ENCODE measurements around the gene FOXP1. TPM values are rescaled to one million over a fixed set of nuclear protein-coding genes. Genes with fewer than 3 reads are reported as not detected.

FOXP1 gene
- total and polyA plus RNA-seq, 8 donors, result 13.4 to 74.1 (median 44.1) TPM

DNA sequence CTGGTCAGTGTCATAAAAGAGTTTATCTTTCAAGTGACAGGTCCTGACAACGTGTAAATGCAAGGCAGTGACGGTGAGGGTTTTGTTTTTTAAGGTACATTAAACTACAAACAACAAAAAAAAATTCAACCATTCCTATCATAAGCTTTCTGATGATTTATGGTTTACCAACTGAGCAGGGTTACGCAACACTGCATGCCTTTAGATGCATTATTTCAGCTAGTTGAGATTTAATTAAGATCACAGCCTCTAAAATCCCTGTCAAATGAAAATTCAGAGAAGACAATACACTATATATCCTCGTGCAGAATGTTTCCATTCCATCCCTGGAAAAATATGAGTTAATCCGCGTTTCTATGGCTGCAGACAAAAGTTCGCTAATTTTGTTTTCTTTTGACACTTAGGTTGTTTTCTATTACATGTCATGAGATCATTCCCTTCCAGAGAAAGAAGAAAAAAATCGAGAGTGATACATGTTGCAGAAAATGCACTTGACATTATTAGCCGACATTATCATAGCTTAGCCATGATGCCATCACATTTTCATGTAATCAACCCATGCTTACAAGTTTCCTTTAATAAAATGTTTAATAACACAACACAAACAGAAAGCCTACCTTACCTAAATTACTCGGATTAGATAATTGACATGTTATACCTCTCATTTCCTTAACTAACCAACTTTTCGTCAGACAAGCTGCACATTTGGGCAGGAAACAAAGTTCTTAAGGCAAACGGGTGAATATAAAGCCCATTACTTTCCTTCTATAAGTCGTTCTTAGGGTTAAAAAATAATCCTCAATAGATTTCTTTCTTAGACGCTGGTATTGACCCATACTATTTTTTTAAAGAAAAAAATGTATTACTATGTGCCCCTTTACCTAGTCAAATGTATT lies 521.2 kb downstream of the FOXP1 start:
- no peak for DNase-seq
- ATAC-seq, result no peak
- 11 to 15% methylated on average over 14 of the region's 14 CpGs for WGBS, 2 donors
- Histone ChIP-seq H3K4me3 (peak overlapping the region in 2 of 4 donors; percentile 56 to 58), H3K9me3 (no peaks in the 10 kb centered on the region), H3K4me1 (peaks cover 37 to 78% (median 63%) of the 10 kb centered on the region in 3 donors), H3K27ac (peak overlapping the region in 3 of 4 donors; percentile 19 to 95 (median 95)), H3K27me3 (no peaks in the 10 kb centered on the region), H3K36me3 (no peaks in the 10 kb centered on the region)
- peak; percentile 88 for FAIRE-seq
- TF ChIP-seq, protein P1, sequence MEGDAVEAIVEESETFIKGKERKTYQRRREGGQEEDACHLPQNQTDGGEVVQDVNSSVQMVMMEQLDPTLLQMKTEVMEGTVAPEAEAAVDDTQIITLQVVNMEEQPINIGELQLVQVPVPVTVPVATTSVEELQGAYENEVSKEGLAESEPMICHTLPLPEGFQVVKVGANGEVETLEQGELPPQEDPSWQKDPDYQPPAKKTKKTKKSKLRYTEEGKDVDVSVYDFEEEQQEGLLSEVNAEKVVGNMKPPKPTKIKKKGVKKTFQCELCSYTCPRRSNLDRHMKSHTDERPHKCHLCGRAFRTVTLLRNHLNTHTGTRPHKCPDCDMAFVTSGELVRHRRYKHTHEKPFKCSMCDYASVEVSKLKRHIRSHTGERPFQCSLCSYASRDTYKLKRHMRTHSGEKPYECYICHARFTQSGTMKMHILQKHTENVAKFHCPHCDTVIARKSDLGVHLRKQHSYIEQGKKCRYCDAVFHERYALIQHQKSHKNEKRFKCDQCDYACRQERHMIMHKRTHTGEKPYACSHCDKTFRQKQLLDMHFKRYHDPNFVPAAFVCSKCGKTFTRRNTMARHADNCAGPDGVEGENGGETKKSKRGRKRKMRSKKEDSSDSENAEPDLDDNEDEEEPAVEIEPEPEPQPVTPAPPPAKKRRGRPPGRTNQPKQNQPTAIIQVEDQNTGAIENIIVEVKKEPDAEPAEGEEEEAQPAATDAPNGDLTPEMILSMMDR (IDR thresholded peaks at IDR 0.05), result no peak
- intact Hi-C loops (cut with DNase I), result loop anchor here in 1 of 3 donors (10.0 kb wide), 1 partner anchor 57 kb away; no protein-coding TSS in a partner anchor

DNA sequence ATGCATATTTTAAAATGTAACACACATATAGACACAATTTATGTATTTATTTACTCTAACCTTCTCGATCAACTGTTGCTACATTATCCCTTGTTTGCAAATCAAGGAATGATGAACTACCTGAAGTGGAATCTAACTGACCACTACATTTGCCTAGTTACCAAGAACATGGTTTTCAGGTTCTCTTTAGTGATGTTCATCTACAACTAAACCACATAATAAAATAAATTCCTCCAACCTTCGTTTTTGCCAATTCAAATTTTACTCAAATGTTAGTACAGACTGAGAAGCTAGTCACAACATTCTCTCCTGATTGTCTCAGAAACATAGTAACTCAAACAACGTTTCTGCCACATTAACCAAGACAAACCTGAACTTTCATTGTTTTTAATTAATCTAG lies 521.9 kb downstream of the FOXP1 start:
- Histone ChIP-seq H3K4me3 (peak overlapping the region in 1 of 4 donors; percentile 56), H3K27ac (peak overlapping the region in 2 of 4 donors; percentile 95), H3K36me3 (no peaks in the 10 kb centered on the region), H3K4me1 (peaks cover 39 to 76% (median 57%) of the 10 kb centered on the region in 3 donors), H3K27me3 (no peaks in the 10 kb centered on the region), H3K9me3 (no peaks in the 10 kb centered on the region)
- FAIRE-seq (peak; percentile 13), DNase-seq (no peak), ATAC-seq (no peak)
- TF ChIP-seq, protein P1 (IDR thresholded peaks at IDR 0.05), result no peak
- 17 to 18% methylated on average over 3 of the region's 3 CpGs for WGBS, 2 donors
- intact Hi-C loops (cut with DNase I), result loop anchor here in 1 of 3 donors (10.0 kb wide), 1 partner anchor 57 kb away; no protein-coding TSS in a partner anchor

DNA sequence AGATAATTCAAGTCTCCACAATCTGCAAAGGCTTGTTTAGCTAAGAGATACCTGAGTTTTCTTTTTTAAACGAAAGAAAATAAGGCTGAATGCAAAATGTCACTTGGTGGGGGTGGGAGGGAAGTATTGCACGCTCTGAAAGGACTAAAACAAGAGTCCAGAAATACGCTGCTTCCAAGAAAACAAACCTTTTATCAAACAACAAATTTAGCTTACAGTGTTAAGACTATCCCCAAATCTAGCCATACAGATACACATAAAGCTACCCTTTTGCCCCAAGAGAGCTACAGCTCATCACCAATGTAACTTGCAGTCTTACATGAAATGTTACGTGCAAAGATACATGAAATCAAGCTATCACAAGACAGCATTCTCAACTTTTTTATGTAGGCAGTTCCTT lies 522.5 kb downstream of the FOXP1 start:
- Histone ChIP-seq H3K9me3 (no peaks in the 10 kb centered on the region), H3K4me3 (no peak overlapping the region), H3K27ac (peak overlapping the region in 2 of 4 donors; percentile 95), H3K4me1 (peaks cover 40 to 72% (median 58%) of the 10 kb centered on the region in 3 donors), H3K27me3 (no peaks in the 10 kb centered on the region), H3K36me3 (no peaks in the 10 kb centered on the region)
- 50 to 51% methylated on average over 4 of the region's 4 CpGs for WGBS, 2 donors
- intact Hi-C loops (cut with DNase I), result loop anchor here in 1 of 3 donors (10.0 kb wide), 1 partner anchor 56 kb away; no protein-coding TSS in a partner anchor
- ATAC-seq, result no peak
- TF ChIP-seq, protein P1 (IDR thresholded peaks at IDR 0.05), result no peak
- no peak for FAIRE-seq
- no peak for DNase-seq

DNA sequence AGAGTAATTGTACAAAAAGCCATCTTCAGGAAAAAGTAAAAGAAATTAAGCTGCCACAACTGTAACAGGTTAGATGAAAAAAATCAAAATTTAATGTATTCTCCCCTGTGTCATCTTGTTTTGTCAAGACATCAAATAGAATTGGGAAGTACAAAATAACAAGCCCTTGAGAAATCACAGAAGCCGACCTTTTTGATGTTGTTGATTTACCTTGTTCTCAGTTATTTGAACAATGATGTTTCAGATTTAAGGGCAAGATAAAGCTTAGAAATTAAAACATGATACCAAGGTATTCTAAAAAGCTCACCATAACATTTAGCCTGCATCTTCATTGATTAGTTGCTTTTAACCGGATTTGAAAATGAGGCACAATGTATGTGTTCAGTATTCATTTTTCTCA lies 523.0 kb downstream of the FOXP1 start:
- Histone ChIP-seq H3K9me3 (no peaks in the 10 kb centered on the region), H3K4me3 (no peak overlapping the region), H3K27ac (peak overlapping the region in 2 of 4 donors; percentile 95), H3K27me3 (no peaks in the 10 kb centered on the region), H3K4me1 (peaks cover 40 to 71% (median 63%) of the 10 kb centered on the region in 3 donors), H3K36me3 (no peaks in the 10 kb centered on the region)
- ATAC-seq (no peak), DNase-seq (no peak), FAIRE-seq (no peak)
- 27 to 31% methylated on average over 2 of the region's 2 CpGs for WGBS, 2 donors
- intact Hi-C loops (cut with DNase I), result loop anchor here in 1 of 3 donors (10.0 kb wide), 1 partner anchor 56 kb away; no protein-coding TSS in a partner anchor
- TF ChIP-seq, protein P1 (IDR thresholded peaks at IDR 0.05), result no peak
